Lower lobe of right lung (tissue), 2 donors: Measurements from ENCODE around the gene MAPKAP1. TPM values are rescaled to one million over a fixed set of nuclear protein-coding genes. Genes with fewer than 3 reads are reported as not detected.

Experiments
- ATAC-seq, 2 donors: fragments of 200-7000 bp; cut with Tn5 transposase; one replicate each; pipeline ENCODE4 v1.9.1; 2020 to 2022; ENCODE audit warnings: mild to moderate bottlenecking in 2 of 2, moderate library complexity in 2 of 2
- DNase-seq: peaks from one replicate; pipeline ENCODE4 v3.0.0-alpha.2; 2020
- H3K27ac ChIP-seq: fragments of 200-600 bp; one replicate; pipeline ENCODE4 v1.8.0; 2022
- H3K27me3 ChIP-seq: fragments of 200-600 bp; one replicate; pipeline ENCODE4 v1.8.0; 2022; ENCODE audit warnings: low read depth
- H3K36me3 ChIP-seq: fragments of 200-600 bp; one replicate; pipeline ENCODE4 v1.8.0; 2022; ENCODE audit warnings: mild to moderate bottlenecking
- H3K4me1 ChIP-seq: fragments of 200-600 bp; one replicate; pipeline ENCODE4 v1.8.0; 2022
- H3K4me3 ChIP-seq: fragments of 200-600 bp; one replicate; pipeline ENCODE4 v1.8.0; 2022; ENCODE audit warnings: mild to moderate bottlenecking
- H3K9me3 ChIP-seq: fragments of 200-600 bp; one replicate; pipeline ENCODE4 v1.8.0; 2022
- intact Hi-C: fragments of 100-400 bp; cut with DNase I; formaldehyde crosslinking; loops from one replicate; pipeline ENCODE4 v1.11.0; 2022
- total RNA-seq: library from RNA; stranded (reverse); fragmentation: NEBNext Ultra II Directional; extraction: Animal tissue kit (Norgen Biotek cat#: 25700); gene quantifications from one replicate; pipeline ENCODE4 v1.2.1, GENCODE V29; 2021
- TF ChIP-seq, protein P1 (sequence below): fragments of 200-600 bp; IDR thresholded peaks from one replicate; pipeline ENCODE4 v1.8.0; 2022; ENCODE audit warnings: antibody characterized with exemption, mild to moderate bottlenecking
- donor health status: DM: no; HTN: yes; CAD: no; lungs with severe emphysema.

Gene MAPKAP1
- total RNA-seq, 1 donor from 2014 or later, result 71.5 TPM

DNA sequence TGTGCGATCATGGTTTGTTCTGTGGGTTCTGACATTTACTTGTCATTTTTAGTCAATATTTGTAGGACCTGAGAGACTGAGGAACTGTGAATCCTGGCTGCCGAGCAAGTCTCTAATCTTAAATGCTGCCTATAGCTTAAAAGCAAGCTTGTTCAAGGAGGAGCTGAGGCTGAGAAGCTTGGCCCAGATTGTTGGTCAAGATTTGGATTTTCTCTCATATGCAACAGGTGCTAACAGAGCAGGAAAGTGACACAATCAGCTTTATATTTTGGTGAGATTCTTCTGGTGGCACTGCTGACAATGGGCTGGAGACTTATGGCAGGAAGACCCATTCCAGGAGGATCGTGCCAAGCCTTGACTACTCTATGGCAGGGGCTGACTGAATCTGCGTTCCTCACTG lies 192.5 kb downstream of the MAPKAP1 start:
- Histone ChIP-seq H3K4me3 (no peak overlapping the region), H3K27me3 (no peaks in the 10 kb centered on the region), H3K27ac (peak overlapping the region; percentile 34), H3K36me3 (no peaks in the 10 kb centered on the region), H3K4me1 (peaks cover 11% of the 10 kb centered on the region), H3K9me3 (no peaks in the 10 kb centered on the region)
- TF ChIP-seq, protein P1, sequence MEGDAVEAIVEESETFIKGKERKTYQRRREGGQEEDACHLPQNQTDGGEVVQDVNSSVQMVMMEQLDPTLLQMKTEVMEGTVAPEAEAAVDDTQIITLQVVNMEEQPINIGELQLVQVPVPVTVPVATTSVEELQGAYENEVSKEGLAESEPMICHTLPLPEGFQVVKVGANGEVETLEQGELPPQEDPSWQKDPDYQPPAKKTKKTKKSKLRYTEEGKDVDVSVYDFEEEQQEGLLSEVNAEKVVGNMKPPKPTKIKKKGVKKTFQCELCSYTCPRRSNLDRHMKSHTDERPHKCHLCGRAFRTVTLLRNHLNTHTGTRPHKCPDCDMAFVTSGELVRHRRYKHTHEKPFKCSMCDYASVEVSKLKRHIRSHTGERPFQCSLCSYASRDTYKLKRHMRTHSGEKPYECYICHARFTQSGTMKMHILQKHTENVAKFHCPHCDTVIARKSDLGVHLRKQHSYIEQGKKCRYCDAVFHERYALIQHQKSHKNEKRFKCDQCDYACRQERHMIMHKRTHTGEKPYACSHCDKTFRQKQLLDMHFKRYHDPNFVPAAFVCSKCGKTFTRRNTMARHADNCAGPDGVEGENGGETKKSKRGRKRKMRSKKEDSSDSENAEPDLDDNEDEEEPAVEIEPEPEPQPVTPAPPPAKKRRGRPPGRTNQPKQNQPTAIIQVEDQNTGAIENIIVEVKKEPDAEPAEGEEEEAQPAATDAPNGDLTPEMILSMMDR, result no peak
- DNase-seq, result no peak
- intact Hi-C loops, result no loop called here
- ATAC-seq, result no peak

DNA sequence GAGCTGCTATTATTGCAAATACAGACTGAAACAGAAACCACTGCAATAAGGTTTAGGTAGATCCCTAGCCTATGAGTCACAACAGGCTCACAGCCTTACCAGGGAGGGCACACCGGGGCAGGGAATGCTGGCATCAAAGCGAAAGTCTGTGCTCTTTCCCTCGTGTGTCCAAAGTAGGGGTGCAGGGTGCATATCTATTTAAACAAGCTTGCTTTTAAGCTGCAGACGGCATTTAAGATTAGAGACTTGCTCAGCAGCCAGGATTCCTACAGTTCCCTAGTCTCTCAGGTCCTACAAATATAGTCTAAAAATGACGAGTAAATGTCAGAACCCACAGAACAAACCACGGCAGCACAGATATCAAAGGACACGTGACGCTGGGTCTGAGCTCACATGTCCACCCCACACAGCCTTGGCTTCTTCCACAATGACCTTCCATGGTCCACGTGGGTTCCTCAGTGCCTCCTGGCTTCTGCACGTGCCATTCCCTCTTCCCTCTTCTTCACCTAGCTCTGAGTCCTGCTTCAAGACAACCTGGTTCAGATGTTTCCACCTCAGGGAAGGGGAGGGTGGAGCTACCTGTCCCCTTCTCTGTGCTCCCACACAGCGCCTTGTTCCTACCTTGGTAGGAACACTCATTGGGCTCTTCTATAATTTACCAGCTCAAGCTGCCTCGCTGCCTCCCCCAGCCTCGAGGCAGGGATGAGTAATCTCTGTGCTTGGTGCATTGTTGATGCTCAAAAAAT lies 193.2 kb downstream of the MAPKAP1 start:
- H3K36me3 ChIP-seq, result no peaks in the 10 kb centered on the region
- ATAC-seq, result peak; percentile 93 to 97
- peak; percentile 57 for DNase-seq
- H3K27ac ChIP-seq, result peak overlapping the region; percentile 34
- peaks cover 11% of the 10 kb centered on the region for H3K4me1 ChIP-seq
- intact Hi-C loops, result no loop called here
- peak overlapping the region; percentile 39 for H3K4me3 ChIP-seq
- TF ChIP-seq, protein P1, result no peak
- no peaks in the 10 kb centered on the region for H3K27me3 ChIP-seq
- H3K9me3 ChIP-seq, result no peaks in the 10 kb centered on the region

DNA sequence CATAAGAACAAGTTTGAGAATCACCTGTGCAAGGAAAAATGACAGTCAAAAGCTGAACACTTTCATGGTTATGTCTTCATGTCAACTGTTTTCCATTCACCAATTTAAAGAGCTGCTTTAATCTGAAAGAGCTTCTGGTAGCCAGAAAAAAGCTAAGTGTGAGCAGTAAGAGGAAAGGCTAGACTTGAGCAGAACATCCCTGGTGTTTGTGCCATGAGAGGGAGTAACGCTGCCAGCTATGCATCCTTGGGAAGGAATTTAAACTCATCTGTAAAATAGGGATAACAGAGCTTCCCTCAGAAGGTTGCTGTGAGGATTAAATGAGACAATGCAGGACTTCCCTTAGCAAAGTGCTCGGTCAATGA lies 193.7 kb downstream of the MAPKAP1 start:
- DNase-seq, result no peak
- intact Hi-C loops, result no loop called here
- Histone ChIP-seq H3K36me3 (no peaks in the 10 kb centered on the region), H3K4me3 (peak overlapping the region; percentile 39), H3K27ac (peak overlapping the region; percentile 34), H3K4me1 (peaks cover 11% of the 10 kb centered on the region), H3K27me3 (no peaks in the 10 kb centered on the region), H3K9me3 (no peaks in the 10 kb centered on the region)
- ATAC-seq, result no peak
- TF ChIP-seq, protein P1, result no peak

DNA sequence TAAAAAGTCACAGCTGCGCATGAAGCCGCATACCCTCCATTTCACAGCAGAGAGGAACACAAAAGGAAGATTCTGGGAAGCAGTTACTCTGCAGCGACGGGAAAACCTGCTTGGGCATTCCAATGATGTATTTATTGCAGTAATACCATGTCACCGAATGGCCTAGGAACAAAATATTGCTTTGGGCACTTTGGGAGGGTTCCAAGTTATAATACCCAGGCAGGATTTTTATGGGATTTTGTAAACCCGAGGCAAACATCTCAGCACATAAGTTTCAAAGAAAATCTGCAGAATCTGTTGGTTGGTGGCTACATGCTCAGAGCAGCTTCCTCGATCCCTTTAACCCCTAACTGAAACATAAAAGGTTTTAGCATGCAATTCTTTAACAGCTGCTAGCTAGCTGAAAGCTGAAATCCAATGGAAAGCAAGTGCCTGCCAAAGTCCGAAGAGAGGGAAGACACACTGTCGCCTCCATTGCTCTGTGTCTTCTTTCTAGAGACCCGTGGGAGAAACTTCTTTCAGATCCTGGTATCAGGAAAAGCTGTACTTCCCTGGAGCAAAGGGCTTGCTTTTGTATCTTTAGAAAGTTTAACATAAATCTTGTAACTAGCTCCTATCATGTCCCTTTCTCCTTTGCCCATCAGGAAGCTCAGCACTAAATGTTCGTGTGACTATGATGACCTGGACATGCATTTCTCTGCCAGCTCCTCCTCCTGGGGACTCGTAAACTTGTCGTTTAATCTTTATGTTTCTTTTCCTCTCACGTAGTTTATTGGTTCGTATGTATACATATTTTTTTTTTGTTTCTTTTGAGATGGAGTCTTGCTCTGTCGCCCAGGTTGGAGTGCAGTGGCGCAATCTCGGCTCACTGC lies 195.0 kb downstream of the MAPKAP1 start:
- Histone ChIP-seq H3K36me3 (no peaks in the 10 kb centered on the region), H3K27me3 (no peaks in the 10 kb centered on the region), H3K4me1 (peaks cover 11% of the 10 kb centered on the region), H3K27ac (no peak overlapping the region), H3K4me3 (no peak overlapping the region), H3K9me3 (no peaks in the 10 kb centered on the region)
- TF ChIP-seq, protein P1, result no peak
- DNase-seq, result no peak
- ATAC-seq, result no peak
- intact Hi-C loops, result no loop called here

DNA sequence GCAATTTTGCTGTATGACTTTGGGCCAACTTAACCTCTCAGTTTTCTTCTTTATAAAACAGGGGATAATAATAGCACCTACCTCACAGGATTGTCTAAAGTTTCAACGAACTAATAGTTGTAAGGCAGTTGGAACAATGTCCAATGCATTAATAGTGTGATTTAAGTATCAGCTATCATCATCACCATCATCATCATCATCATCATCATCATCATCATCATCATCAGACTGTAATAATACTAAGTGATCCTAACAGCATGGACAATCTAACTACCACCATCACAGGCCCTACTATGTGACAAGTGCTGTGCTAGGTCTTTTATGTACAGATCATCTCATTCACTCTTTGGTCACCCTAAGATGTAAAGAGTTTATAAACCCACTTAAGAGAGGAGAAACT lies 196.0 kb downstream of the MAPKAP1 start:
- ATAC-seq, result no peak
- H3K4me3 ChIP-seq, result no peak overlapping the region
- TF ChIP-seq, protein P1, result no peak
- no peak for DNase-seq
- intact Hi-C loops, result no loop called here
- H3K4me1 ChIP-seq, result peaks cover 11% of the 10 kb centered on the region
- H3K27me3 ChIP-seq, result no peaks in the 10 kb centered on the region
- no peaks in the 10 kb centered on the region for H3K9me3 ChIP-seq
- peaks cover 3% of the 10 kb centered on the region for H3K36me3 ChIP-seq
- H3K27ac ChIP-seq, result no peak overlapping the region
